GM12892 (cell line): ENCODE measurements around the gene DSE.

Source experiments
- POLR2A ChIP-seq: IDR thresholded peaks from 2 replicates; pipeline ENCODE4 v1.6.1; 2011; ENCODE audit warnings: low read depth, low read length, control low read depth
- POLR2AphosphoS5 ChIP-seq: IDR thresholded peaks from 2 replicates; pipeline ENCODE4 v1.6.1; 2011; ENCODE audit warnings: low read depth, low read length, control low read depth
- TAF1 ChIP-seq: IDR thresholded peaks from 2 replicates; pipeline ENCODE4 v1.6.1; 2011; ENCODE audit warnings: low read depth, mild to moderate bottlenecking, control low read depth, low read length, borderline replicate concordance

- TF ChIP-seq POLR2A (no peak), POLR2AphosphoS5 (no peak), TAF1 (no peak)
Measured at GRCh38 chr6:116431964-116432595, 61.3 kb downstream of the DSE start.
